Astrocyte (in vitro differentiated cells and primary cell): Measurements from ENCODE around the gene C3orf20. TPM values are rescaled to one million over a fixed set of nuclear protein-coding genes. Genes with fewer than 3 reads are reported as not detected.

ENCODE experiments used
- DNase-seq: peaks from one replicate; pipeline ENCODE4 v3.0.0-alpha.2; 2010; ENCODE audit warnings: low read depth
- FAIRE-seq: peaks from 2 replicates; lab custom pipeline; 2011; peaks lifted over from hg19 to GRCh38; lab: Jason Lieb, UNC
- H2AFZ ChIP-seq: 2 replicates; pipeline ENCODE4 v1.6.0; 2012; ENCODE audit warnings: low read depth, low read length, inconsistent platforms
- H3K27ac ChIP-seq: 2 replicates; pipeline ENCODE4 v1.5.1; 2011; ENCODE audit warnings: low read depth, low read length, inconsistent platforms
- H3K27me3 ChIP-seq: 2 replicates; pipeline ENCODE4 v1.6.0; 2011; ENCODE audit warnings: low read length, inconsistent platforms; ENCODE audit not compliant: insufficient read depth
- H3K36me3 ChIP-seq: 2 replicates; pipeline ENCODE4 v1.5.1; 2011; ENCODE audit warnings: low read length, inconsistent platforms; ENCODE audit not compliant: insufficient read depth
- H3K4me1 ChIP-seq: 2 replicates; pipeline ENCODE4 v1.5.1; 2011; ENCODE audit warnings: low read length, inconsistent platforms; ENCODE audit not compliant: insufficient read depth
- H3K4me2 ChIP-seq: 2 replicates; pipeline ENCODE4 v1.6.0; 2012; ENCODE audit warnings: low read length, inconsistent platforms
- H3K4me3 ChIP-seq: 2 replicates; pipeline ENCODE4 v1.5.1; 2011; ENCODE audit warnings: low read depth, mild to moderate bottlenecking, low read length, inconsistent platforms; ENCODE audit not compliant: insufficient read depth
- H3K79me2 ChIP-seq: 2 replicates; pipeline ENCODE4 v1.6.0; 2012; ENCODE audit warnings: mild to moderate bottlenecking, low read length, inconsistent platforms; ENCODE audit not compliant: insufficient read depth
- H3K9ac ChIP-seq: 2 replicates; pipeline ENCODE4 v1.6.0; 2012; ENCODE audit warnings: mild to moderate bottlenecking, low read length, inconsistent platforms
- H3K9me3 ChIP-seq: 2 replicates; pipeline ENCODE4 v1.5.1; 2012; ENCODE audit warnings: low read depth, mild to moderate bottlenecking, low read length, inconsistent platforms; ENCODE audit not compliant: insufficient read depth
- H4K20me1 ChIP-seq: 2 replicates; pipeline ENCODE4 v1.6.0; 2012; ENCODE audit warnings: low read length, inconsistent platforms; ENCODE audit not compliant: insufficient read depth
- H3K27ac Mint-ChIP-seq: one replicate; pipeline ENCODE4 v1.8.0; 2021; ENCODE audit warnings: mild to moderate bottlenecking, mixed read lengths; ENCODE audit not compliant: unreplicated experiment
- H3K27me3 Mint-ChIP-seq: one replicate; pipeline ENCODE4 v1.8.0; 2021; ENCODE audit warnings: low read depth, mixed read lengths; ENCODE audit not compliant: unreplicated experiment
- H3K36me3 Mint-ChIP-seq: one replicate; pipeline ENCODE4 v1.8.0; 2021; ENCODE audit warnings: low read depth, mixed read lengths; ENCODE audit not compliant: unreplicated experiment
- H3K4me1 Mint-ChIP-seq: one replicate; pipeline ENCODE4 v1.8.0; 2021; ENCODE audit warnings: low read depth, mixed read lengths; ENCODE audit not compliant: unreplicated experiment
- H3K4me3 Mint-ChIP-seq: one replicate; pipeline ENCODE4 v1.8.0; 2021; ENCODE audit warnings: mild to moderate bottlenecking, moderate library complexity, mixed read lengths; ENCODE audit not compliant: unreplicated experiment
- H3K9me3 Mint-ChIP-seq: one replicate; pipeline ENCODE4 v1.8.0; 2021; ENCODE audit warnings: mild to moderate bottlenecking, mixed read lengths; ENCODE audit not compliant: unreplicated experiment
- EZH2 ChIP-seq: IDR thresholded peaks from 2 replicates; pipeline ENCODE4 v1.6.1; 2012; ENCODE audit warnings: mild to moderate bottlenecking, low read length, inconsistent platforms; ENCODE audit not compliant: insufficient read depth
- total RNA-seq: library from RNA; stranded (reverse); gene quantifications from 2 replicates; pipeline ENCODE4 v1.2.1, GENCODE V29; 2021
- TF ChIP-seq, protein P1 (sequence below): IDR thresholded peaks from 2 replicates; pipeline ENCODE4 v1.5.1; 2011; ENCODE audit warnings: low read depth, mild to moderate bottlenecking, inconsistent platforms, low read length, moderate library complexity; ENCODE audit not compliant: insufficient read depth

C3orf20 gene
- total RNA-seq, 1 donor from 2014 or later, result 0.16 TPM

DNA sequence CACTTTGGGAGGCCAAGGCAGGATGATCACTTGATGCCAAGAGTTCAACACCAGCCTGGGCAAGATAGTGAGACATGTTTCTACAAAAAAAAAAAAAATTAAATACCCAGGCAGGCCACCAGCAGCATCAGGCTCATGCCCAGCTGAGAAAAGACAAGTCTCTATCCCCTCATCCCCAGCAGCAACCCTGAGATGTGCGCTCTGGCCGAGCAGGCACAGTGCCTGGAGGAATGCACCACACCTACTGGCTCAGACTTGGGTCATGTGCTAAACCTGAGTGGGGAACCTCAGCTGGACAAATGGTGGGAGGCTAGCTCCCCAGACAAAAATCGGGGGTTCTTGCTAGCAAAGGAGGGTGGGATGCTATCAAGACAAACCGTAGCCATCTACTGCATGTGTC lies 33.6 kb upstream of the C3orf20 start:
- Mint-ChIP-seq H3K9me3 (no peaks in the 10 kb centered on the region), H3K27ac (no peak overlapping the region), H3K4me1 (peaks cover 5% of the 10 kb centered on the region), H3K4me3 (no peak overlapping the region), H3K27me3 (peaks cover 13% of the 10 kb centered on the region), H3K36me3 (no peaks in the 10 kb centered on the region)
- no peak overlapping the region for H3K4me3 ChIP-seq
- H3K4me1 ChIP-seq, result peaks cover 6% of the 10 kb centered on the region
- H3K9ac ChIP-seq, result no peak overlapping the region
- TF ChIP-seq, protein P1, sequence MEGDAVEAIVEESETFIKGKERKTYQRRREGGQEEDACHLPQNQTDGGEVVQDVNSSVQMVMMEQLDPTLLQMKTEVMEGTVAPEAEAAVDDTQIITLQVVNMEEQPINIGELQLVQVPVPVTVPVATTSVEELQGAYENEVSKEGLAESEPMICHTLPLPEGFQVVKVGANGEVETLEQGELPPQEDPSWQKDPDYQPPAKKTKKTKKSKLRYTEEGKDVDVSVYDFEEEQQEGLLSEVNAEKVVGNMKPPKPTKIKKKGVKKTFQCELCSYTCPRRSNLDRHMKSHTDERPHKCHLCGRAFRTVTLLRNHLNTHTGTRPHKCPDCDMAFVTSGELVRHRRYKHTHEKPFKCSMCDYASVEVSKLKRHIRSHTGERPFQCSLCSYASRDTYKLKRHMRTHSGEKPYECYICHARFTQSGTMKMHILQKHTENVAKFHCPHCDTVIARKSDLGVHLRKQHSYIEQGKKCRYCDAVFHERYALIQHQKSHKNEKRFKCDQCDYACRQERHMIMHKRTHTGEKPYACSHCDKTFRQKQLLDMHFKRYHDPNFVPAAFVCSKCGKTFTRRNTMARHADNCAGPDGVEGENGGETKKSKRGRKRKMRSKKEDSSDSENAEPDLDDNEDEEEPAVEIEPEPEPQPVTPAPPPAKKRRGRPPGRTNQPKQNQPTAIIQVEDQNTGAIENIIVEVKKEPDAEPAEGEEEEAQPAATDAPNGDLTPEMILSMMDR, result no peak
- no peak for TF ChIP-seq EZH2
- DNase-seq (no peak), FAIRE-seq (no peak)
- H3K79me2 ChIP-seq, result no peaks in the 10 kb centered on the region
- H3K4me2 ChIP-seq, result no peak overlapping the region
- H3K9me3 ChIP-seq, result no peaks in the 10 kb centered on the region
- H3K36me3 ChIP-seq, result no peaks in the 10 kb centered on the region
- H4K20me1 ChIP-seq, result no peaks in the 10 kb centered on the region
- peaks cover 22% of the 10 kb centered on the region for H3K27me3 ChIP-seq
- no peak overlapping the region for H3K27ac ChIP-seq
- H2AFZ ChIP-seq, result no peak overlapping the region

DNA sequence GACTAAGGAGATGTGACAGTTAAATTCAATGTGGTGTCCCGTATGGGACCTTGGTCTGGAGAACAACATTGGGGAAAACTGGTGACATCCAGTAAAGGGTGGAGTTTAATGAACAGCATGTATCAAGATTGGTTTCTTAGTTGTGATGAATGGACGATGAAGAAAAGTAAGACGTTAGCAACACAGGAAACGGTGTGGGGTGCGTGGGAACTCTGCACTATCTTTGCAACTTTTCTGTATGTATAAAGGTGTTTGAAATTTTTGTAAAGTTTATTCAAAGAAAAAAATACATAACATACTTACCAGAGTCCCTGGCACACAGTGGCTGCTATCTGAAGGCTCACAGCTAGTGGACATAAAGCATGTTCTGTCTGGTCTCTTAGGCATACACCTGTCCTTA lies 29.5 kb upstream of the C3orf20 start:
- Histone ChIP-seq H3K79me2 (no peaks in the 10 kb centered on the region), H4K20me1 (no peaks in the 10 kb centered on the region), H3K9me3 (no peaks in the 10 kb centered on the region), H3K9ac (no peak overlapping the region), H3K4me2 (no peak overlapping the region), H3K27ac (no peak overlapping the region), H2AFZ (no peak overlapping the region), H3K27me3 (peaks cover 18% of the 10 kb centered on the region), H3K4me1 (peaks cover under 1% of the 10 kb centered on the region), H3K36me3 (no peaks in the 10 kb centered on the region), H3K4me3 (no peak overlapping the region)
- H3K36me3 Mint-ChIP-seq, result no peaks in the 10 kb centered on the region
- H3K27ac Mint-ChIP-seq, result no peak overlapping the region
- no peaks in the 10 kb centered on the region for H3K9me3 Mint-ChIP-seq
- no peak overlapping the region for H3K4me3 Mint-ChIP-seq
- FAIRE-seq (no peak), DNase-seq (no peak)
- peaks cover 13% of the 10 kb centered on the region for H3K27me3 Mint-ChIP-seq
- TF ChIP-seq, protein P1, result no peak
- no peak for TF ChIP-seq EZH2
- H3K4me1 Mint-ChIP-seq, result peaks cover 8% of the 10 kb centered on the region

DNA sequence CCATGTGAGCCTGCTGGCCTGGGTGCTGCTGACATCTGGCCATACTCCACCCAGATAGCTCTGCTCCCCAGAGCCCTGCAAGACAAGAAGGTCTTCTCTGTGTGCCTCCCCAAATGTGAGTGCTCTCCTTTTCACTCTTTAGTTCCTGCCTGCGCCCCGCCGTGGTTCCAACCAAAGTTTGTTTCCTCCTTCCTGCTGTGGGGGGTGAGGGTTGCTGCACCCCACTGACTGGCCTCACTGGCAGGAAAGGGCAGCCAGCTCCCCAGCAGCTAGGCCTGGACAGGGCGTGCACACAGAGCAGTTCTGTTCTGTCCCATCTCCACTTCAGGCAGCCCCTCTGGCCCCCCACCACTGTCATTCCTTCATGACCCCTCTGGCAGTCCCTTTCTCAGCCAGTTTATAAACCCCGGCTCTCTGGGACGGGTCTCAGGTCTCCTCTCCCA lies 28.8 kb upstream of the C3orf20 start:
- Histone ChIP-seq H3K79me2 (no peaks in the 10 kb centered on the region), H3K9me3 (no peaks in the 10 kb centered on the region), H3K4me1 (no peaks in the 10 kb centered on the region), H3K9ac (no peak overlapping the region), H3K4me3 (no peak overlapping the region), H3K27me3 (peaks cover 18% of the 10 kb centered on the region), H3K36me3 (no peaks in the 10 kb centered on the region), H3K4me2 (no peak overlapping the region), H3K27ac (no peak overlapping the region), H4K20me1 (no peaks in the 10 kb centered on the region), H2AFZ (no peak overlapping the region)
- FAIRE-seq, result no peak
- TF ChIP-seq, protein P1, result no peak
- no peak for TF ChIP-seq EZH2
- peaks cover 2% of the 10 kb centered on the region for H3K9me3 Mint-ChIP-seq
- peaks cover 11% of the 10 kb centered on the region for H3K4me1 Mint-ChIP-seq
- H3K4me3 Mint-ChIP-seq, result no peak overlapping the region
- peaks cover 13% of the 10 kb centered on the region for H3K27me3 Mint-ChIP-seq
- H3K27ac Mint-ChIP-seq, result no peak overlapping the region
- no peaks in the 10 kb centered on the region for H3K36me3 Mint-ChIP-seq
- DNase-seq, result no peak
